B cell (primary cell): ENCODE measurements around the gene TENM4. TPM values are rescaled to one million over a fixed set of nuclear protein-coding genes. Genes with fewer than 3 reads are reported as not detected.

Experiments used
- ATAC-seq: fragments of 200-7000 bp; cut with Tn5 transposase; one replicate; pipeline ENCODE4 v1.10.0; 2021; ENCODE audit warnings: low read depth, mild to moderate bottlenecking, moderate number of reproducible peaks, moderate library complexity
- CTCF ChIA-PET: fragments of 350-600 bp; sonication (Branson Sonifier 250); formaldehyde crosslinking; loops from one replicate; lab custom pipeline; 2021; ENCODE audit warnings: antibody characterized with exemption, inconsistent platforms; lab: Charles Lee
- POLR2A ChIA-PET: fragments of 350-600 bp; sonication (Branson Sonifier 250); formaldehyde crosslinking; loops from one replicate; lab custom pipeline; 2021; ENCODE audit warnings: antibody characterized with exemption; lab: Charles Lee
- DNase-seq: peaks from one replicate; pipeline ENCODE4 v3.0.0; 2013
- H2AFZ ChIP-seq: 2 replicates; pipeline ENCODE4 v1.6.1; 2012; ENCODE audit warnings: mild to moderate bottlenecking, low read depth, low read length; ENCODE audit not compliant: insufficient read depth, poor library complexity, severe bottlenecking
- H3K27ac ChIP-seq, 2 donors: 1 replicate in 1 of 2; 2 replicates in 1 of 2; pipeline ENCODE4 v1.5.1; 2012 to 2013; ENCODE audit warnings: low read length in 2 of 2, mild to moderate bottlenecking in 2 of 2, moderate library complexity in 1 of 2
- H3K27me3 ChIP-seq, 4 experiments: fragments of 200-600 bp in 1 of 4; sonication (generic) in 1 of 4; replicated peaks in 1 of 4; 1 replicate in 2 of 4; 2 replicates in 2 of 4; pipeline versions ENCODE4 v1.6.1 to v1.7.0; 2013 to 2016; ENCODE audit warnings: low read length in 3 of 4, mild to moderate bottlenecking in 2 of 4, mixed read lengths in 1 of 4, moderate library complexity in 1 of 4; ENCODE audit not compliant: insufficient read depth in 4 of 4, control insufficient read depth in 3 of 4; ENCODE audit errors: control extremely low read depth in 1 of 4
- H3K36me3 ChIP-seq, 2 experiments: replicated peaks in 1 of 2; 1 replicate in 1 of 2; 2 replicates in 1 of 2; pipeline versions ENCODE4 v1.6.1 to v1.7.1; 2013; ENCODE audit warnings: low read length in 1 of 2; ENCODE audit not compliant: insufficient read depth in 2 of 2, control insufficient read depth in 1 of 2; ENCODE audit errors: control extremely low read depth in 1 of 2, extremely low read depth in 1 of 2
- H3K4me1 ChIP-seq, 2 donors: fragments of 200-600 bp in 1 of 2; sonication (generic) in 1 of 2; 1 replicate in 1 of 2; 2 replicates in 1 of 2; pipeline versions ENCODE4 v1.5.1 to v1.6.1; 2013 to 2017; ENCODE audit warnings: low read length in 2 of 2; ENCODE audit not compliant: control insufficient read depth in 2 of 2, insufficient read depth in 2 of 2
- H3K4me2 ChIP-seq: replicated peaks from 2 replicates; pipeline ENCODE3; 2012; ENCODE audit warnings: mild to moderate bottlenecking, low read depth, low read length; ENCODE audit not compliant: poor library complexity, severe bottlenecking
- H3K4me3 ChIP-seq, 5 experiments: fragments of 200-600 bp in 1 of 5; sonication (generic) in 1 of 5; 1 replicate in 3 of 5; 2 replicates in 2 of 5; pipeline versions ENCODE4 v1.5.1 to v1.7.0; 2011 to 2016; ENCODE audit warnings: low read length in 4 of 5, mild to moderate bottlenecking in 4 of 5, low read depth in 2 of 5, control low read depth in 1 of 5, moderate library complexity in 1 of 5; ENCODE audit not compliant: insufficient read depth in 1 of 5; ENCODE audit errors: control extremely low read depth in 1 of 5, extremely low read depth in 1 of 5
- H3K79me2 ChIP-seq: fragments of 200-600 bp; sonication (generic); one replicate; pipeline ENCODE4 v1.6.0; 2016; ENCODE audit warnings: low read length; ENCODE audit not compliant: control insufficient read depth, insufficient read depth
- H3K9ac ChIP-seq: fragments of 200-600 bp; sonication (generic); 2 replicates; pipeline ENCODE4 v1.6.1; 2017; ENCODE audit warnings: mild to moderate bottlenecking, low read length, moderate library complexity
- H3K9me3 ChIP-seq, 3 donors: one replicate each; pipeline versions ENCODE4 v1.6.1 to v1.7.1; 2013; ENCODE audit warnings: low read length in 2 of 3; ENCODE audit not compliant: control insufficient read depth in 2 of 3, insufficient read depth in 1 of 3; ENCODE audit errors: control extremely low read depth in 1 of 3
- H4K20me1 ChIP-seq: 2 replicates; pipeline ENCODE4 v1.6.0; 2012; ENCODE audit warnings: mild to moderate bottlenecking, low read length; ENCODE audit not compliant: insufficient read depth, control insufficient read depth, poor library complexity, severe bottlenecking
- H3K27ac Mint-ChIP-seq: one replicate; pipeline ENCODE4 v1.8.0; 2021; ENCODE audit warnings: mixed read lengths
- H3K27me3 Mint-ChIP-seq: one replicate; pipeline ENCODE4 v1.8.0; 2021; ENCODE audit warnings: mixed read lengths
- H3K4me1 Mint-ChIP-seq: one replicate; pipeline ENCODE4 v1.8.0; 2021; ENCODE audit warnings: mixed read lengths
- H3K4me3 Mint-ChIP-seq: one replicate; pipeline ENCODE4 v1.8.0; 2021; ENCODE audit warnings: mixed read lengths
- H3K9me3 Mint-ChIP-seq: one replicate; pipeline ENCODE4 v1.8.0; 2022; ENCODE audit warnings: mixed read lengths; ENCODE audit not compliant: insufficient read depth
- CTCF ChIP-seq: fragments of 200-600 bp; IDR thresholded peaks from one replicate; pipeline ENCODE4 v1.8.0; 2022; ENCODE audit warnings: antibody characterized with exemption, mild to moderate bottlenecking
- EZH2 ChIP-seq: IDR thresholded peaks from 2 replicates; pipeline ENCODE4 v1.6.1; 2012; ENCODE audit warnings: borderline replicate concordance, low read depth, mild to moderate bottlenecking, moderate library complexity, low read length; ENCODE audit not compliant: insufficient read depth, poor library complexity, severe bottlenecking
- WGBS: methylation state at CpG from one replicate; pipeline ENCODE4 v1.1.5; 2013; ENCODE audit warnings: missing lambda C conversion rate; ENCODE audit not compliant: insufficient coverage; 5-methylcytosine and 5-hydroxymethylcytosine counted together
- intact Hi-C: fragments of 100-400 bp; cut with micrococcal nuclease; formaldehyde crosslinking; loops from one replicate; pipeline ENCODE4 v1.10.0; 2022
- polyA plus RNA-seq: library from polyadenylated mRNA; depleted of rRNA; stranded (reverse); fragments of >200 nt; gene quantifications from 2 replicates; pipeline ENCODE4 v1.2.3, GENCODE V29; 2012
- total RNA-seq, 2 donors: library from RNA; stranded (reverse); fragments of 120-200 nt in 1 of 2; gene quantifications; 1 replicate in 1 of 2; 2 replicates in 1 of 2; pipeline versions ENCODE4 v1.2.3 to v1.2.4, GENCODE V29; 2013 to 2022

The TENM4 gene
- total and polyA plus RNA-seq, 2 donors (not counting 1 experiment from before 2014, with no cell fraction given), result 0.09 to 5.7 TPM

- Histone ChIP-seq H3K9me3 (no peaks in the 10 kb centered on the region), H3K36me3 (no peaks in the 10 kb centered on the region), H3K4me1 (no peaks in the 10 kb centered on the region), H3K4me3 (no peak overlapping the region), H3K27me3 (peaks cover 0 to 2% (median 0%) of the 10 kb centered on the region in 4 experiments), H3K27ac (no peak overlapping the region), H3K4me2 (no peak overlapping the region), H4K20me1 (no peaks in the 10 kb centered on the region), H2AFZ (no peak overlapping the region), H3K79me2 (no peaks in the 10 kb centered on the region), H3K9ac (no peak overlapping the region)
- CTCF ChIA-PET, result no interaction called here
- intact Hi-C loops, result no loop called here
- POLR2A ChIA-PET, result no interaction called here
- H3K4me3 Mint-ChIP-seq, result no peak overlapping the region
- ATAC-seq (no peak), DNase-seq (no peak)
- no peak overlapping the region for H3K27ac Mint-ChIP-seq
- H3K27me3 Mint-ChIP-seq, result peaks cover 5% of the 10 kb centered on the region
- TF ChIP-seq CTCF, result no peak
- no peak for TF ChIP-seq EZH2
- H3K4me1 Mint-ChIP-seq, result no peaks in the 10 kb centered on the region
- WGBS, result 100% methylated on average over 2 of the region's 3 CpGs
- no peaks in the 10 kb centered on the region for H3K9me3 Mint-ChIP-seq
Observed at GRCh38 chr11:78820741-78821140, 620.1 kb downstream of the TENM4 start.

GRCh38 chr11:78818201-78818600 lies 622.6 kb downstream of the TENM4 start:
- CTCF ChIA-PET, result no interaction called here
- intact Hi-C loops, result no loop called here
- Histone ChIP-seq H3K79me2 (no peaks in the 10 kb centered on the region), H3K27ac (no peak overlapping the region), H4K20me1 (no peaks in the 10 kb centered on the region), H2AFZ (no peak overlapping the region), H3K27me3 (peaks cover 0 to 2% (median 0%) of the 10 kb centered on the region in 4 experiments), H3K9me3 (no peaks in the 10 kb centered on the region), H3K4me1 (no peaks in the 10 kb centered on the region), H3K4me3 (no peak overlapping the region), H3K4me2 (no peak overlapping the region), H3K9ac (no peak overlapping the region), H3K36me3 (no peaks in the 10 kb centered on the region)
- no peak overlapping the region for H3K4me3 Mint-ChIP-seq
- H3K27me3 Mint-ChIP-seq, result peaks cover 7% of the 10 kb centered on the region
- no peak for DNase-seq
- H3K27ac Mint-ChIP-seq, result no peak overlapping the region
- 100% methylated on average over 2 of the region's 4 CpGs for WGBS
- no peaks in the 10 kb centered on the region for H3K4me1 Mint-ChIP-seq
- H3K9me3 Mint-ChIP-seq, result no peaks in the 10 kb centered on the region
- ATAC-seq, result no peak
- POLR2A ChIA-PET, result no interaction called here
- TF ChIP-seq CTCF, result no peak
- TF ChIP-seq EZH2, result no peak
